ENCODE measurements around the gene SC5D. TPM values are rescaled to one million over a fixed set of nuclear protein-coding genes. Genes with fewer than 3 reads are reported as not detected.
A peak's percentile ranks its signal among the peaks of the same experiment; 100 is the strongest.

Gene SC5D
- total RNA-seq, 2 donors from 2014 or later = 24.7 to 29.7 TPM

GRCh38 chr11:121327553-121327952 is 35.0 kb downstream of the SC5D start:
- no peaks in the 10 kb centered on the region for H3K36me3 Mint-ChIP-seq (ENCODE audit: low read depth)
- H3K4me3 Mint-ChIP-seq = no peak overlapping the region
- peaks cover 8% of the 10 kb centered on the region for H3K4me1 Mint-ChIP-seq
- no peak overlapping the region for H3K27ac Mint-ChIP-seq
- no peak for DNase-seq
- H3K9me3 ChIP-seq (ENCODE audit: control insufficient read depth, low read length, poor library complexity, severe bottlenecking) = no peaks in the 10 kb centered on the region
- no peak for ATAC-seq
- H3K27me3 Mint-ChIP-seq = no peaks in the 10 kb centered on the region

GRCh38 chr11:121328176-121328966 is 35.8 kb downstream of the SC5D start:
- H3K4me3 Mint-ChIP-seq = no peak overlapping the region
- DNase-seq (peak in 1 of 3 donors; percentile 10), ATAC-seq (peak; percentile 91)
- no peak overlapping the region for H3K27ac Mint-ChIP-seq
- no peaks in the 10 kb centered on the region for H3K9me3 ChIP-seq (ENCODE audit: control insufficient read depth, low read length, poor library complexity, severe bottlenecking)
- H3K36me3 Mint-ChIP-seq (ENCODE audit: low read depth) = no peaks in the 10 kb centered on the region
- peaks cover 8% of the 10 kb centered on the region for H3K4me1 Mint-ChIP-seq
- no peaks in the 10 kb centered on the region for H3K27me3 Mint-ChIP-seq

DNA sequence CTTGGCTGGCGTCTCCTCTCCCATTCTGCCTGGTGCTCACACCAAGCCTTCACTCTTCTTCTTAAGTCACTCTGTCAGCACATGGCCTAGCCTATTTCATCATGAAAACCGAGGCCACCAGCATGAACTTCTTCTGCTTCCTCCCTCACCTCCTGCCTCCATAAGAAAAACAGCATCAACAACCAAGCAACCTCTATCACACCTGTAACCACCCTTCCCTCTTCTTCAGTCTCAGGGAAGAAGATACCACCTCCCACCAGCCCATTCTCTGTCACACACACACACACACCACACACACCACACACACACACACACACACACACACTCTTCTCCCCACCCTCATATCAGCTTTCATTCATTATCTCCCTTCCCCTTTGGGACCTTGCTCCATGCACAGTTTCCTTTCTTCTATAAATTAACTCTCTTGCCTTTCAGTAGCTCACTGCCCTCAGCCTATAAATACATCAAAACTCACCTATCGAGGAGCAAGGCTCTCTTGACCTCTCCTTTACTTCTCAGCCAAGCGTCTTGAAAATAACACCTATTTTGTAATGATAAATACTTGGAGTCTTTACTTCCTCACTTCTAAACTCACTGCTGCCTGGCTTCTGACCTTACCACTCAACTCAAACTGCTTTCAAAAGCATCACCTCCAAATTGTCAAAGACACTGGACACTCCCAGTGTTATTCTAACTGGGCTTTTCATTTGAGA is 36.6 kb downstream of the SC5D start:
- no peaks in the 10 kb centered on the region for H3K9me3 ChIP-seq (ENCODE audit: control insufficient read depth, low read length, poor library complexity, severe bottlenecking)
- H3K27me3 Mint-ChIP-seq = no peaks in the 10 kb centered on the region
- no peak overlapping the region for H3K4me3 Mint-ChIP-seq
- no peaks in the 10 kb centered on the region for H3K36me3 Mint-ChIP-seq (ENCODE audit: low read depth)
- peak; percentile 56 for ATAC-seq
- no peak for DNase-seq
- peaks cover 8% of the 10 kb centered on the region for H3K4me1 Mint-ChIP-seq
- H3K27ac Mint-ChIP-seq = no peak overlapping the region

DNA sequence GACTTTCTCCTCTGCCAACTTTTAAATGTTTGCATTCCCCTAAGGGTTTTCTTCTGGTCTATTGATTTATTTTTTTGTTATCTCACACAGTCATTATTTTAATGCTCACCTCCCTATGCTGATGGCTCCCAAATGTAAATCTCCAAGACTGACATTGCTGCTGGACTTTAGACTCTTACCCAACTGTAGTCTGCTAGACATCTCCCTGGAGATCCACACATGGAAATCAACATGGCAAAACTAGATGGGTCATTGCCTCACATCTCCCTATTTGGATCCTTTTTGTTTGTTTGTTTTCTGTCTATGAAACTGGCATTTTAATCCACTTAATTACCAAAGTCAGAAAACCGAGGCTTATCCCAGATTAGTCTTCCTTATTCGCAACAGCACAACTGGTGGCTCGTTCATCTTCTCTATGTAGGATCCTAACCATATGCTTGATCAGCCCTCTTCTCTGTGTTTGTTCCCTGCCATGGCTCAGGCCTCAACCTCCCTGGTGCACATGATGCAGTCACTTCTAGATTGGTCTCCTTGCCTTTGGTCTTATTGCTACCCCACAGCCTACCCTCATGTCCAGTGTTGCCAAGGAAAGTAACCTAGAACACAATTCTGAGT is 37.3 kb downstream of the SC5D start:
- H3K9me3 ChIP-seq (ENCODE audit: control insufficient read depth, low read length, poor library complexity, severe bottlenecking) = no peaks in the 10 kb centered on the region
- no peak overlapping the region for H3K27ac Mint-ChIP-seq
- DNase-seq (no peak), ATAC-seq (no peak)
- H3K4me1 Mint-ChIP-seq = peaks cover 9% of the 10 kb centered on the region
- no peaks in the 10 kb centered on the region for H3K36me3 Mint-ChIP-seq (ENCODE audit: low read depth)
- H3K4me3 Mint-ChIP-seq = no peak overlapping the region
- H3K27me3 Mint-ChIP-seq = no peaks in the 10 kb centered on the region

- Mint-ChIP-seq H3K4me3 (no peak overlapping the region), H3K36me3 (ENCODE audit: low read depth) (no peaks in the 10 kb centered on the region), H3K27ac (no peak overlapping the region), H3K4me1 (peaks cover 6% of the 10 kb centered on the region), H3K27me3 (no peaks in the 10 kb centered on the region)
- DNase-seq (no peak), ATAC-seq (no peak)
- H3K9me3 ChIP-seq (ENCODE audit: control insufficient read depth, low read length, poor library complexity, severe bottlenecking) = no peaks in the 10 kb centered on the region
Observed at GRCh38 chr11:121330614-121331435, 38.3 kb downstream of the SC5D start.

- ATAC-seq (no peak), DNase-seq (no peak)
- no peaks in the 10 kb centered on the region for H3K27me3 Mint-ChIP-seq
- no peaks in the 10 kb centered on the region for H3K36me3 Mint-ChIP-seq (ENCODE audit: low read depth)
- no peaks in the 10 kb centered on the region for H3K9me3 ChIP-seq (ENCODE audit: control insufficient read depth, low read length, poor library complexity, severe bottlenecking)
- H3K27ac Mint-ChIP-seq = no peak overlapping the region
- H3K4me1 Mint-ChIP-seq = peaks cover 10% of the 10 kb centered on the region
- H3K4me3 Mint-ChIP-seq = no peak overlapping the region
Observed at GRCh38 chr11:121334973-121335710, 42.6 kb downstream of the SC5D start.

DNA sequence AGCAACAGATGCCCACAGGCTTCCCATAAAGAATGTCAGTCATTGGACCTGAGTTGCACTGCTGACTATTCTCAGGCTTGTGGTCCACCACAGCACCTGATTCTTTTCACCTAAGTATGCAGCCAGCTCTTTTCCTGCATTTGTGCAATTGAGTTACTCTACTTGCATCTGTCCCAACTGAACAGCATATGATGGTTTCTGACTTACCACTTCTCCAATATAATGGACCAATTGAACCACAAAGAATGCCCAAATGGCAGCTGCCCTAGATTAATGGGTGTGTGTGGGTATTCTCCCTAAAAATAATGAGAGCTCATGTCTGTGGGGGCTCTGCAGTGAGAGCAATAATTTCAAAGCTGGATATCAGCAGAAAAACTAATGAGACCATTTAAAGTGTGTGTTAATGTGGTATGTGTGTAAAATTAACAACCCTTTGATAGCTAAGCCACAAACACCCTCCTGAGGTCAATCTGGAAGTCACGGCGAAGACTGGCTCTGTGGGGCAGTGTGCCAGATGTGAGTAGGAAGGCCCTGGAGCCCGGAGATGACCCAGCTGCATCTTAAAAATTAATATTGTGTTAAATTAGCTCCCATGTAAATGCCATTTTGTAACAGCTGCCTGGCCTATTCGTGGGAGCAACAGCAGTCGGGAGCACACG is 43.8 kb downstream of the SC5D start:
- no peaks in the 10 kb centered on the region for H3K27me3 Mint-ChIP-seq
- H3K36me3 Mint-ChIP-seq (ENCODE audit: low read depth) = no peaks in the 10 kb centered on the region
- DNase-seq (no peak), ATAC-seq (no peak)
- H3K4me3 Mint-ChIP-seq = no peak overlapping the region
- no peak overlapping the region for H3K27ac Mint-ChIP-seq
- no peaks in the 10 kb centered on the region for H3K9me3 ChIP-seq (ENCODE audit: control insufficient read depth, low read length, poor library complexity, severe bottlenecking)
- peaks cover 12% of the 10 kb centered on the region for H3K4me1 Mint-ChIP-seq

DNA sequence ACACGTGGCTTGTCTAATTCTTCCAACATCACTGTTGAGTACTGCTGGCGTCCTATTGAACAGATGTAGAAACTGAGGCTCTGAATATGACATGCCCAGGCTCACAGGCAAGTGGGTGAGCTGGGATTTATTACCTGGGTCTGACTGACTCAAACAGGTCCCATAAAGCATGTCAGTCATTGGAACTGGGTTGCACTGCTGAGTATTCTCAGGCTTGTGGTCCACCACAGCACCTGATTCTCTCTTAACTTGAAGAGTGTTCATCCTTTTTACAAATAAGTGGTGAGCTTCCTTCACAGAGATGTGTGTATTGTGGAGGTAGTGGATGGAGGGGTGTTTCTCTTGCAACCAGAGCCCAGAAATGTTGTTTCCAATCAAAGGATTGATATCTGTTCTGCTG is 44.5 kb downstream of the SC5D start:
- H3K4me1 Mint-ChIP-seq = peaks cover 14% of the 10 kb centered on the region
- no peak for ATAC-seq
- no peak overlapping the region for H3K4me3 Mint-ChIP-seq
- no peaks in the 10 kb centered on the region for H3K27me3 Mint-ChIP-seq
- H3K27ac Mint-ChIP-seq = no peak overlapping the region
- no peaks in the 10 kb centered on the region for H3K36me3 Mint-ChIP-seq (ENCODE audit: low read depth)
- no peak for DNase-seq
- no peaks in the 10 kb centered on the region for H3K9me3 ChIP-seq (ENCODE audit: control insufficient read depth, low read length, poor library complexity, severe bottlenecking)

DNA sequence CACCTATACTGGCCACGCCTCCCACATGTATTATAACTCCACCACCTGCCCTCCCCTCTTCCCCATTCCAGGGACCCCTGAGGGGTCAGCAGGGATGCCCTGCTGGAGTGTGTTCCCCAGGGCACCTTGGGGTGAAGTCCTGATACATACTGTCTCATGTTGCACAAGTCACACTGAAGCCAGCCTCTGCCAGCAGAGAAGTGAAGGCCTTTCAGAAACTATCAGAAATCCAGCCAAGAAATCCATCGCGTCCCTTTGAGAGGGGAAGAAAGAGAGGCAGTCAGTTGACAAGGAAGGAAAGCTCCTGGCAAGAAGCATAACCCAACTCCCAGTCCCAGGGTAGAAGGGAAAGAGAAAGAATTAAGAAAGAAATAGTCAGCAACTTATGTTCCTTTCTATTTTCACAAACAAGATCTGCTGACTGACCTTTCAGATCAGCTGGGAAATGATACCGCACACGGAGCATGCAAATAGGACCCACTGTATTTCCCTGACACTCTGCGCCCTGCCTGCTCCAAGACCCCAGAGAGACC is 45.2 kb downstream of the SC5D start:
- DNase-seq (no peak), ATAC-seq (no peak)
- Mint-ChIP-seq H3K4me3 (no peak overlapping the region), H3K36me3 (ENCODE audit: low read depth) (no peaks in the 10 kb centered on the region), H3K4me1 (peaks cover 14% of the 10 kb centered on the region), H3K27me3 (no peaks in the 10 kb centered on the region), H3K27ac (no peak overlapping the region)
- no peaks in the 10 kb centered on the region for H3K9me3 ChIP-seq (ENCODE audit: control insufficient read depth, low read length, poor library complexity, severe bottlenecking)

DNA sequence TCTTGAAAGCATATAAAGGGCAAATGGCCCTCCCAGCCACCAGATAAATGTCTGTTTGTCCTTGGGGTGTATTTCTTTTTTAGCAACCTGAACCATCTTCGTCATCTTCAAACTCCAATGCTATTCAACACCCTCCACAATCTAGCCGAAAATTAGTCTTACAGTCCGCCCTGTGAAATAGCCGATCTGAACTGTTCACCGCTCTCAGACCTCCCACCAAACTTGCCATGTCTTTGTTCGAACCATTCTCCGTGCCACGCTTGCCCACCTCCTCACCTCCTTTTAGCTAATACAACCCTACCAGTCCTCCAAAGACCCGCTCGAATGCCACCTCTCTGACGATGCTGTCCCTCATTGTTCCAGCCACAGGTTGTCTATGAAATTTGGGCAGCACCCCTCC is 46.0 kb downstream of the SC5D start:
- Mint-ChIP-seq H3K36me3 (ENCODE audit: low read depth) (no peaks in the 10 kb centered on the region), H3K4me1 (peaks cover 14% of the 10 kb centered on the region), H3K27me3 (no peaks in the 10 kb centered on the region), H3K27ac (no peak overlapping the region), H3K4me3 (no peak overlapping the region)
- DNase-seq (no peak), ATAC-seq (no peak)
- H3K9me3 ChIP-seq (ENCODE audit: control insufficient read depth, low read length, poor library complexity, severe bottlenecking) = no peaks in the 10 kb centered on the region

DNA sequence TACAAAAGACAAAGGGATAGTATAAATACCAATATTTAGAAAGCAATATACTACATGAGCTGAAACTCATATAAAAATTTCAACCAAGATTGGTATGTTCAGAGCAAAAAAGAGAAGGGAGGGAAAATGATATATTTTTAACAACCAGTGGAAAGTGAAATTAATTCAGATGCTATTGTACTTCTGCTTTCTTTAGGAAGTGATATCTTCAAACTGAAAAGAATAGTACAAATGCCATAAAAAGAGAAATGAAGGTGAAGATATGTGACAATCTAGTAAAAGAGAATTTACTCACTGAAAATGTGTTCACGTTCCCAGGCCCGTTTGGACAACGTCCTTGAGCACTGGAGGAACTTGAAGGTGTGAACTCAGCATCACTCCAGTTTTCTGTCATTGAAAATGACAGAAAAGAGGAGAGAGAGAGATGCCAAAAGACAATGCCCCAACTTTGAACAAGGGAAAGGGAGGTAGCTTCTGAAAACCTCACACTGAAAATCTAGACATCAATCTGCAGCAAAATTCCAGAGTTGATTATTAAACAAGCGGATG is 47.5 kb downstream of the SC5D start:
- Mint-ChIP-seq H3K27ac (no peak overlapping the region), H3K4me1 (peaks cover 12% of the 10 kb centered on the region), H3K36me3 (ENCODE audit: low read depth) (no peaks in the 10 kb centered on the region), H3K4me3 (no peak overlapping the region), H3K27me3 (peaks cover 4% of the 10 kb centered on the region)
- no peaks in the 10 kb centered on the region for H3K9me3 ChIP-seq (ENCODE audit: control insufficient read depth, low read length, poor library complexity, severe bottlenecking)
- DNase-seq (no peak), ATAC-seq (no peak)

GRCh38 chr11:121341609-121342008 is 49.0 kb downstream of the SC5D start:
- no peak overlapping the region for H3K27ac Mint-ChIP-seq
- DNase-seq (no peak), ATAC-seq (no peak)
- H3K36me3 Mint-ChIP-seq (ENCODE audit: low read depth) = no peaks in the 10 kb centered on the region
- peaks cover 6% of the 10 kb centered on the region for H3K27me3 Mint-ChIP-seq
- H3K9me3 ChIP-seq (ENCODE audit: control insufficient read depth, low read length, poor library complexity, severe bottlenecking) = no peaks in the 10 kb centered on the region
- peaks cover 13% of the 10 kb centered on the region for H3K4me1 Mint-ChIP-seq
- H3K4me3 Mint-ChIP-seq = no peak overlapping the region

Data from T-helper 17 cell (primary cell).